ENCODE data around the gene AGFG2. TPM values are rescaled to one million over a fixed set of nuclear protein-coding genes. Genes with fewer than 3 reads are reported as not detected.

Gene AGFG2
- polyA plus RNA-seq, 3 donors, result 10.4 to 12.1 (median 10.4) TPM

- DNase-seq (ENCODE audit: low read depth in 3 of 3, low spot score in 2 of 3), result no peak
These were observed 30.2 kb downstream of the AGFG2 start for GRCh38 chr7:100568896-100569844.

DNA sequence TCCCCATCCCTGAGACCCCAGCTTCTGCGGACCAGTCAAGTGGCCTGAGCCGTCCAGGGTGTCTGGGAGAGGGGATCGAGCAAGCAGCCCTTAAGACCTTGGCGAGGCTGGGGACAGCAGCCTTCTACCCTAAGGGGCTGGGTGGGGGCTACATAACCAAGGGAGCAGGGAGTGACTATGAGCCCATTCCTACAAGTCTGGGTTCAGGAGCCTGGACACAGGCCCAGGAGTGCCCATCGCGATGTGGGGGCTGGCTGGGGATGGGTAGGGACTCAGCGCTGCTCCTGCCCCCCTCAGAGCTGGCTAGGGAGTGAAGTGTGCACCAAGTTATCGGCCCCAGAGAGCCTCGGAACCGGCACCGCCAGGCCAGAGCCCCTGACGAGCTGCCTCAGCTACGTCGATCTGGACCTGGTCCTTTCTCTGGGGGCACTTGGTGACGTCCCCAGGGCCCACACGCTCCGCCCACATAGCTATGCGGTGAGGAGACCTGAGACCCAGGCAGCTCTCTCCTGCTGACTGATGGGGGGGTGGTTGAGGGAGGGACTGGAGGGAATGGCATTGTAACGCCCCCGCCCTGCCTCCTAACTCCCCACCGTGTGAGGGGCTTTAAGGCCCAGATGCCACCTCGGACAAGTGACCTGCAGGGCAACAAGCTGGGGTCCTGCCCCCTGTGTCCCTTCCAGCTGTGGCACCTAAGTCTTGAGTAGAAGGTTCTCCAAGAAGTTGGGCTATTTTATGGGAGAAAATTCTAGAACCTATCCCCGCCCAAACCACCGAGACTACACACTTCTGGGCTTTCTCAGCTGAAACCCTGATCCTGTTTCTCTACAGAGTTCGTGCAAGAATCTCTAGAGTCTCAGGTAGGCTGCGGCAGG lies 32.2 kb downstream of the AGFG2 start:
- DNase-seq (ENCODE audit: low read depth in 3 of 3, low spot score in 2 of 3), result no peak

DNA sequence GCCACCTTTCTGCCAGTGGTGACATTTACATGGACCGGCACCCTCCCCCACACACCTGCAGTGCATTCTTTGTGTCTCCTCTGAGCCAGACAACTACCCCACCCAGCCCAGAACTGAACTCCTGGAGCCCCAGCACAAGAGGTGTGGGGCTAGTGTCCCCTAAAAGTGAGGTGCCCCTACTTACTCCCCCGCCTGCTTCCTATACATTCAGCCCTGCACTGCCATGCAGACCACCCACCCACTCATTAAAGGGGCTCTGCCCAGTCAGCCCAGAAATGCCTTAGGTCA lies 32.8 kb downstream of the AGFG2 start:
- DNase-seq (ENCODE audit: low read depth in 3 of 3, low spot score in 2 of 3), result no peak

- DNase-seq (ENCODE audit: low read depth in 3 of 3, low spot score in 2 of 3), result no peak
These were observed 33.4 kb downstream of the AGFG2 start for GRCh38 chr7:100572281-100572948.

- no peak for DNase-seq (ENCODE audit: low read depth in 3 of 3, low spot score in 2 of 3)
These were observed 34.1 kb downstream of the AGFG2 start for GRCh38 chr7:100572949-100573675.

DNA sequence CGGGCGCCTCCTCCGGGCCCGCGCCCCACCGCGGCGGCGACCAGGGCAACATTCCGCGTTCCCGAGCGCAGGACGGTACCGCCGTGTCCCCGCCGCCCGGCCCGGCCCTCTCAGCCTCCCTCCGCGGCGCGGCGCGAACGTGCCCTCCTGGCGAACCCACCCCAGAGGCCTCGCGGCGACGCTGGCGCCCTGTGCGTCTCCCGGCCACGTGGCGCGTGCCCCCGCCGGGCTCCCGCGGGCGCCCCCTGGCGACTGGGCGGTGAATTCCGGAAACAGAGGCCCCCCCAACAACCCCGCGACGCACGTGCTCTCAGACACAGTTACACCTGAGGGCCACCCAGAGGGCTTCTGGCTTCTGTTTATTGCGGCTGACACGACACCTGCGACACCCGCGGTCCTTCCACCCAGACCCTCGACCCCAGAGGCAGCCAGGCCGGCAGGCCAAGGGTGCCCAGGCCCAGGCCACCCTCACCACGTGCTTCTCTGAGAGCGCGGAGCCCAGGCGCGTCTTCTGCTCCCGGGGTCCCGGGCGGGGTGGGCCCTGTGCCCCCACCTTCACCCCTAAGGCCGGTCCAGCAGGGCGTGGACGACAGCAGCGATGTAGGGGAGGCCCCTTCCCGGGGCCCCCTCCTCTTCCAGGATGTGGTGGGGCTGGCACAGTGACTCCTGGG lies 34.8 kb downstream of the AGFG2 start, which contains the start of gene SAP25:
TSS of gene SAP25 (minus strand) at position 210 of the 671 bp plus-strand sequence. CDS start at position 52, 158 bp downstream.
- no peak for DNase-seq (ENCODE audit: low read depth in 3 of 3, low spot score in 2 of 3)

- DNase-seq (ENCODE audit: low read depth in 3 of 3, low spot score in 2 of 3), result no peak
These were observed 35.6 kb downstream of the AGFG2 start for GRCh38 chr7:100574362-100575205.

- DNase-seq (ENCODE audit: low read depth in 3 of 3, low spot score in 2 of 3), result no peak
These were observed 36.2 kb downstream of the AGFG2 start for GRCh38 chr7:100575206-100575631.

GRCh38 chr7:100575746-100576383 lies 36.9 kb downstream of the AGFG2 start:
- DNase-seq (ENCODE audit: low read depth in 3 of 3, low spot score in 2 of 3), result no peak

DNA sequence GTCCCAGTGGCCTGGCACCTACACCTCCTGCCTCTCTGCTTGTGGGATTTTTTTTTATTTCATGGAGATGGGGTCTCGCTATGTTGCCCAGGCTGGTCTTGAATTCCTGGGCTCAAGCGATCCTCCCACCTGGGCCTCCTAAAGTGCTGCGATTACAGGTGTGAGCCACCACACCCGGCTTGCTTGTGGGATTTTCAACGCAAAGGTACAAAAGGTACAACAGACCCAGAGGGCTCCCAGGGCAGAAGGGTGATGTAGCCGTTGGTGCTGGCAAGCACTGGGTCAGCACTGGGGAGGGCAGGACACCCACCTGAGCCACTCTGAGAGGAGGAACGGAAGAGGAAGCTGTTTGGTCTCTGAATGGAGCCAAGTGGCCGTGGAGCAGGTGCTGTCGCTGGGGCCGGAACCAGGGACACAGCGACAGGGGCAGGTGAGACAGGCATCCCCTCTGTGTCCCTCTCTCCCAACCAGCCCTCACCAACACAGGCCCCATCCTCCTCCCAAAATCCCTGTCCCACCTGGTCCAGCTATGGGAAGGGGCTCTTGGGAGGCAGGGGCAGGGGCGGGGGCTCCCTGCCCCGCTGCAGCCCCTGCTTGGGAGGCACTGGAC lies 37.5 kb downstream of the AGFG2 start:
- no peak for DNase-seq (ENCODE audit: low read depth in 3 of 3, low spot score in 2 of 3)

GRCh38 chr7:100577103-100577502 lies 38.1 kb downstream of the AGFG2 start:
- no peak for DNase-seq (ENCODE audit: low read depth in 3 of 3, low spot score in 2 of 3)

GRCh38 chr7:100577507-100577906 lies 38.5 kb downstream of the AGFG2 start:
- DNase-seq (ENCODE audit: low read depth in 3 of 3, low spot score in 2 of 3), result no peak

- DNase-seq (ENCODE audit: low read depth in 3 of 3, low spot score in 2 of 3), result no peak
These were observed 39.5 kb downstream of the AGFG2 start for GRCh38 chr7:100578246-100579183.

DNA sequence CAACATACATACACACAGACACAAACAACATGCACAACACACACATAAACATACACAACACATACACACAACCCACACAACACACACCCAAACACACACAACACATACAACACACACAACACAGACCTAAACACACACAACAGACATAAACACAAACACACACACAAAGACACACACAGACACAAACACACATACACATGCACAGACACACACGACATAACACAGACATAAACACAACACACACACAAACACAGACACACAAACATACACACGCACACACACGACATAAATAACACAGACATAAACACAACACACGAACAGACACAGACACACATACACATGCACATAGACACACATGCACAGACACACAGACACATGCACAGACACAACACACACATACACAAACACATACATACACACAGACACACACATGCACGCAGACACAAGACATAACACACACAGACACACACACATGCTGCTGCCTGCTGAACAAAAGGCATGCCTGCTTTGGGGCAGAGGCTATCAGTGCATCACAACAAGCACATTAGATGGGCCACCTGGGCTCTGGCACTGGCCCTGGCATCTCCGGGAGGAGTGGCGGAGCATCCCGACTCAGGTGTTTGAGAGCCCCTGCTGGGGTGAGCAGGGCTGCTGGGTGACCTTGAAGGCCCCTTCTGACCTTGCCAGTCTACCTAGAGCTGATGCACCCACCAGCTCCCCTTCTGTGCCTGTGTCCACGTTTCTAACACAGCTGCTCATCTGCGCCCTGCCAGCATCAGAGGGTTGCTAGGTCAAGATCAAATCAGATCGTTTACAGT lies 41.7 kb downstream of the AGFG2 start:
- no peak for DNase-seq (ENCODE audit: low read depth in 3 of 3, low spot score in 2 of 3)

GRCh38 chr7:100582041-100582579 lies 43.1 kb downstream of the AGFG2 start:
- no peak for DNase-seq (ENCODE audit: low read depth in 3 of 3, low spot score in 2 of 3)

- no peak for DNase-seq (ENCODE audit: low read depth in 3 of 3, low spot score in 2 of 3)
These were observed 43.6 kb downstream of the AGFG2 start for GRCh38 chr7:100582650-100583049.

Measured in right renal cortex interstitium (tissue), 3 donors.